GM19193 (cell line): ENCODE data around the gene C2orf68.

Experiments
- POLR2A ChIP-seq: IDR thresholded peaks from 4 replicates; pipeline ENCODE4 v1.6.1; 2011; ENCODE audit not compliant: insufficient read depth, insufficient read length; ENCODE audit errors: extremely low read depth

Gene C2orf68

DNA sequence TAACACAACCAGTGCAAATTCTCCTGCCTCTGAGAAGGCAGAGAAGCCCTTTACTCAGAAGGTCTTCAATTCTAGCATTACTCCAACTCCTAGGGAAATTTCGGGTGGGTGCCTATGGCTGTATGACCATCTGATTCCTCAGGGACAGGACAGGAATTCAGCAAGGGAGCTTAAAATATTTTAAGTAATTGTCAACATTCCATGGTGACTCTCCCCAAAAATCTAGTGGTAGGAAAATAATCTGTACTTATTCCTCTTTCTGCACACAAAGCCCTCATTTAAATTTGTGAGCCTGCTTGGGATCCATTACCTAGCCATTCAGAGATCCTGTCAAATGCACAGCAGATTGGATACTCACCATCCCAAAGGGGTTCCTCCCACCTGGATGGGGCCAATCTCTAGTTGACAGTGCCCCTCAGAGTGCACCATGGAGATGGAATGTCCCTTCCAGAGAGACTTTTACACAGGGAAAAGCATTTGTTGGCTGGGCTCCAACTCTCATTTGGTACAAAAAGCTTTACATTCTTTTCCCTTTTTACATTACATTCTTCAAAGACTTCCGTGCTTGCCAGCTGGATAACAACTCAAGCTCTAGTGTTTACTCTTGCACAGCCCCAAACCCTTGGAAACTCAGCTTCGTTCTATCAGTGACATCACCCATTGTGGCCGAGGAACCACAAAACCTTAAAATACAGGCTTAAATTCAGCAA is 6.3 kb downstream of the C2orf68 start:
- TF ChIP-seq POLR2A = no peak

DNA sequence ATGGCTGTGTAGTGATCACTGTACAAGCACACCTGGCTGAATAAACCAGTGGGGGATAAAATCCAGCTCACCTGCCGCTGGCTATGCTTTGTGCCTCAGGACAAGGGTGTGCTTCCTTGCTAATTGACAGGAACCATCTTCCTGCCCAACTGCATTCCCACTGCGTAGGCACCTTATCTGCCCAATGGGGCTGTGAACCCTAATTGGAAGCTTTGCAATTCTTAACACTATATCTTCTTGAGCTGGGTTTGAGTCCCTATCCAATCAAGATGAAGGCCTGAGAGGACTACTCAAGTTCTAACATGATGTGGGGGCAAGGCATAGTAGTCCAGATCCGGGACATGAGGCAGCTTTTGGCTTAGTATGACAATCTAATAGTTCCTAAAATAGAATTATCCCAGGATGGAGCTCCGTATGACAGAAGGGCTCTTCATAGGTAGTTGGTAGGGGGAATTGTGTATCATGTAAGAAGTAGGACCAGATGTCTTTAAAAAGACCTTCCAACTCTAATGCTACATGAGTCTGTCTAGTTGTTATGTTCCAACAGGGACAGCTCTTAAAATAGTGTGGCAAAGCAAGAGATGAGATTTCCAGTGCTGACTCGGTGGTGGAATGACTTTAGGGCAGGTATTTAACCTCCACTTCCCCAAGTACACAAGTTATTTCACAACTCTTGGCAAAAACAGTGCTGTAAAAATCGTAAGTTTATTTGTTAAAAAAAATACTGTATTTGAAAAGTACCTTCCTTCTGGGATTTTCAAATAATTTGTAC is 7.1 kb downstream of the C2orf68 start:
- no peak for TF ChIP-seq POLR2A

DNA sequence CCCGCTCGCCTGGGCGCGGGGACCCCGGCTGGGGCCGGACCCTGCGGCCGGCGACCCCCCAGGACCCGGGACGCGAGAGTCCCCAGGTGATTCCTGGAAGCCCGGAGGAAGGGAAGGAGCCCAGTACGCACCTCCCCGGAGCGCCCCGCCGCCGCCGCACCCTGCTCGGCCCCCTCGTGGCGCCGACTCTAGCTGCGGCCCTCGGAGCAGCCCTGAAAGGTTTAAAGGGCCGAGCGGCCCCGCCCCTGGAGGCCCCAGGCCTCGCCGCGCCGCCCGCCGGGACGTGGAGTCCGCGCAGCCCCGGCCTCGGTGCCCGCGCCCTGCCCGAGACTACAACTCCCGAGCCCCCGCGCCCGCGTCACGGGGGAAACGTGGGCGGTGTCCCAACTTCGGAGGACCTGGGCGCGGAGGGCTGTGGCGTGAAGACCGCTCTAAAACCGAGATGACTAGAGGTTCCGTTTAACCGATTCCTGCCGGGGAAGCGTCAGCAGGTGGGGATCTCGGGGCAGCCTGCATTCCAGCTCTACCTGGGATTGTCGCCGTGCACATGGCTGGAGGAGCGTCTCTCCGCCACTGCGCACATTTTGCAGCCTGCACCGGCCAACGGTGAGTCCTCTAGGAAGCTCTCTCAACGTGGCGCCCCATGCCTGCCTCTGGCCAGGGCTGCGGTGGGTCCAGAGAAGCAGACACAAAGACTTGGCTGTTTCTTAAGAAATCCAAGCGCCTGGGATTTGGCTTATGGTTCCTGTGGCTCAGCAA is 9.2 kb downstream of the C2orf68 start, which contains the start of gene TMEM150A:
Gene TMEM150A, minus strand, starts transcription at position 223 of the 759 bp plus-strand sequence. CDS start 750 bp downstream, outside the sequence.
- peak; percentile 65 for TF ChIP-seq POLR2A

GRCh38 chr2:85601771-85602475 is 9.9 kb downstream of the C2orf68 start:
- TF ChIP-seq POLR2A = no peak

DNA sequence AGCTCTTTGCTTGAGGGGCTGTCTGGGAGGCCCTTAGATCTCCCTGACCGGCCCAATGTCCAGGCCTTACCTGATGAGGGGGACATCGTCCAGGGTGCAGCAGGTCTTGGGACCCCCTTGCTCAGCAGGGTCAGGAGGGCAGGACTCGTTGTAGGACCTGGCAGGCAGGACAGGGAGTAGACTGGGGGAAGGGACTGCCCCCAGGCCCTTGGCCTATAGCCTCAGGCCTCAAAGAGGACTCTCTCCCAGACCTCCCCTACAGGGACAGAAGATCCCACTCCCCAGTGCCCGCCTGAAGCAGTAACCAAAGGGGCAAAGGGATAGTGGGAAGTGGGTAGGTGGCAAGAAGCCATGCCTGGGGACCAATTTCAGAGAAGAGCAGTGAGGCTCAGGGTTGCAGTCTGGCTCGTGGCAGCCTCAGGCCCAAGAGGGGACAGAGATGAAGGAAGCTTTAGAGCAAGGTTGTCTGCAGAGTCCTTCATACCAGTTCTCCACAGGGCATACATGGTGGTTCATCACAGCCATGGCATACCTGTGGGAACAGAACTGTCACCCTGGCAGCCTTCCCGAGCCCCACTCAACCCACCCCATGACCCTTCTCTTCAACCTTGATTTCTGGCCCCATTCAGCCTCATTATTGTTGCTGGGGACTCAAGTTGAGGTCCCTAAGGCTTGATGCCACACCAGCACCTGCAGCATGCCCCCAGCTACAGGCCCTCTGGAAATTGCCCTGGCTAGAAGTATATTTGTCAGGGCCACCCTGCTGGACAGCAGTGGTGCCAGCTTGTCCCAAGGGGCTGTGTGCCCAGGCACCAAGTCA is 10.7 kb downstream of the C2orf68 start:
- TF ChIP-seq POLR2A = no peak

- TF ChIP-seq POLR2A = no peak
Measured at GRCh38 chr2:85600235-85600575, 11.7 kb downstream of the C2orf68 start.

GRCh38 chr2:85599468-85600234 is 12.2 kb downstream of the C2orf68 start:
- peak; percentile 2 for TF ChIP-seq POLR2A

GRCh38 chr2:85598594-85599340 is 13.1 kb downstream of the C2orf68 start:
- no peak for TF ChIP-seq POLR2A

DNA sequence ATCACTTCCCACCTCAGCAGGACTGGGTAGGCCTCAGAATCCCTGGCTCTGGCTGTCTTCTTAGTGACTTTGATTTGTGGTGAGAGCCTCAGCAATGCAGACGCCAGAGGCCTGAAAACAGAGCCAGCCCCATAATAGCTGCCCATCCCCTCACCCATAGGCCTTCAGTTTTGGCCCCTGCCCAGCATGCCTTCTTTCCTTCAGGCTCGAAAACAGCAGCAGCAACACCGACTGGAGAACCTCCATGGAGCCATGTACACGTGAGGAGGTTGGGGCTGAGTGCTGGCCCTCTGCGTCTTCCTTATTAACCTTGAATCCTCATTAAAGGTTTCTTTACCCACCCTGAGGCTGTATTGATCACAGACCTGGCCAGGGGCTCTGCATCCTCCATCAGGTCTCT is 14.6 kb downstream of the C2orf68 start:
- no peak for TF ChIP-seq POLR2A

GRCh38 chr2:85596486-85597143 is 15.3 kb downstream of the C2orf68 start:
- no peak for TF ChIP-seq POLR2A

DNA sequence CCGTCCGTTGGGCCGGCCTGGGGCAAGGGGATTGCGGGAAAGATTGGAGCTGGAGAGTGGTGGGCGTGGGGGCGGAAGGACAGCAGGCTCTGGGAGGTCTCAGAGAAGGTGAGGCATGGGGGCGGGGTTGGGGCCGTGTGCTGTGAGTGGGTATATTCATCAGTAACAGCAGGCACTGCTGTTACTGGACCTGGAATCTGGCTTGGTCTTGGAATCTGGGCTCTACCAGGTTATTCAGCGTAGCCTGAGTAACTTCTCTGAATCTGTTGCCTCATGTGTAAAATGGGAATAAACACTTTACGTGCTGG is 15.9 kb downstream of the C2orf68 start:
- TF ChIP-seq POLR2A = no peak

GRCh38 chr2:85595301-85596025 is 16.4 kb downstream of the C2orf68 start, which contains the start of gene RNF181:
Gene RNF181, plus strand, starts transcription at chr2:85595745. Its CDS starts 19 bp downstream, at chr2:85595764.
- peak; percentile 93 for TF ChIP-seq POLR2A
